Uterus (tissue), 4 donors: ENCODE results near the gene VCX2. TPM values are rescaled to one million over a fixed set of nuclear protein-coding genes. Genes with fewer than 3 reads are reported as not detected.
"Not testable (repeated sequence)": the region's sequence is repeated elsewhere in the genome, so short reads cannot be mapped to it uniquely, and the experiment has no call there.

Experiments used
- DNase-seq, 2 donors: peaks; one replicate each; pipeline ENCODE4 v3.0.0-alpha.2; 2019 to 2020
- H3K27ac ChIP-seq, 2 donors: fragments of 200-600 bp; sonication (generic); 1 replicate in 1 of 2; 2 replicates in 1 of 2; pipeline ENCODE4 v1.5.1; 2016 to 2018
- H3K27me3 ChIP-seq, 2 donors: fragments of 200-600 bp; sonication (generic); one replicate each; pipeline ENCODE4 v1.5.1; 2018 to 2019; ENCODE audit warnings: control low read depth in 1 of 2
- H3K36me3 ChIP-seq, 2 donors: fragments of 200-600 bp; sonication (generic); one replicate each; pipeline ENCODE4 v1.5.1; 2019; ENCODE audit warnings: control low read depth in 1 of 2
- H3K4me1 ChIP-seq, 2 donors: fragments of 200-600 bp; sonication (generic); one replicate each; pipeline ENCODE4 v1.5.1; 2018 to 2019; ENCODE audit warnings: control low read depth in 1 of 2
- H3K4me3 ChIP-seq, 2 donors: fragments of 200-600 bp; sonication (generic); 1 replicate in 1 of 2; 2 replicates in 1 of 2; pipeline ENCODE4 v1.5.1; 2018 to 2019; ENCODE audit warnings: mild to moderate bottlenecking in 1 of 2
- H3K9me3 ChIP-seq, 2 donors: fragments of 200-600 bp; sonication (generic); one replicate each; pipeline ENCODE4 v1.5.1; 2019; ENCODE audit warnings: control low read depth in 1 of 2
- POLR2A ChIP-seq, 2 donors: fragments of 450-650 bp; IDR thresholded peaks; one replicate each; pipeline ENCODE4 v1.6.1; 2016; ENCODE audit warnings: antibody characterized with exemption in 2 of 2, mild to moderate bottlenecking in 1 of 2, moderate library complexity in 1 of 2
- intact Hi-C: fragments of 100-400 bp; cut with DNase I; formaldehyde crosslinking; loops from one replicate; pipeline ENCODE4 v1.15.1; 2023; ENCODE audit warnings: low total_unique reads
- total RNA-seq, 4 donors: library from RNA; depleted of rRNA in 3 of 4; stranded (reverse); fragments of >200 nt in 3 of 4; gene quantifications; one replicate each; pipeline versions ENCODE4 v1.1.0 to v1.2.4, GENCODE V29; 2014 to 2023
- TF ChIP-seq, protein P1 (sequence below), 4 experiments: fragments of 200-600 bp in 2 of 4; fragments of 450-650 bp in 2 of 4; sonication (generic) in 2 of 4; IDR thresholded peaks; one replicate each; pipeline ENCODE4 v1.5.1; 2016 to 2019; ENCODE audit warnings: antibody characterized with exemption in 4 of 4, mild to moderate bottlenecking in 2 of 4, moderate library complexity in 1 of 4
- donor health status: DM: yes; HTN: yes; CAD: no.

VCX2 gene
- total RNA-seq, 4 donors from 2014 or later, result not detected

DNA sequence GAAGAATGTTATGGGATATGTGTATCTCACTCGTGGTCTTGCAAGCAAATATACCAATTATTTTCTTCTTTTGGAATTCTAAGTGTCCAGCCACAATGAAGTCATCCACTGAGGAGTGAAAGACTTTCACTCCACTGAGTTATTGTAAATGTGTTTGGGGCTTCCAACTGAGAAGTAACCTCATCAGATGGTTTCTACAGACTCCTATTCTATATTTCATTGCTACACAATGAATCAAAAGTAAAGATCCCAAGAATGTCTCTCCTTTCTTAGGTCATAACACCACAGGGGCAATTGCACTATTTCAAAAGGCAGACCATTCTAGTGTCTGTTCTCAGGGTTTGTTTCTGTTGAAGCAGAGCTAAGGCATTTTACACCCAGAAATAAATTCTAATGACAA lies 12.3 kb upstream of the VCX2 start:
- no peaks in the 10 kb centered on the region for H3K9me3 ChIP-seq
- intact Hi-C loops, result no loop called here

DNA sequence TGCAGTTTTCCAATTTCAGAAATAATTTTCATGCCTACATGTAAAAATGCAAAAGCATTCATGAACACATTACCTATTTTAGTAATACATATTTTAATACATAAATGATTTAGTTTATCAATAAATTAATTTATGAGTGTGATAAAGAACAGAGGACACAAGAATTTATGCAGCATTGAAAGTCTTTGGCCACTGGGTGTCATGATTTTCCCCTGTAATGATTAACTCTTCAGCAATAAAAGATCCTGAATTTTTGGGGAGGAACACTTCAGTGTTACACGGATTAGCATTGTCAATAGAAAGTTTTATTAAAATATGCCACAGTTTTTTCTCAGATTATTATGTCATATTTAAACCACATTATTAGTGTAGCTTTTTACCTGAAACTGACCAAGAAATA lies 8.6 kb upstream of the VCX2 start:
- TF ChIP-seq, protein P1, sequence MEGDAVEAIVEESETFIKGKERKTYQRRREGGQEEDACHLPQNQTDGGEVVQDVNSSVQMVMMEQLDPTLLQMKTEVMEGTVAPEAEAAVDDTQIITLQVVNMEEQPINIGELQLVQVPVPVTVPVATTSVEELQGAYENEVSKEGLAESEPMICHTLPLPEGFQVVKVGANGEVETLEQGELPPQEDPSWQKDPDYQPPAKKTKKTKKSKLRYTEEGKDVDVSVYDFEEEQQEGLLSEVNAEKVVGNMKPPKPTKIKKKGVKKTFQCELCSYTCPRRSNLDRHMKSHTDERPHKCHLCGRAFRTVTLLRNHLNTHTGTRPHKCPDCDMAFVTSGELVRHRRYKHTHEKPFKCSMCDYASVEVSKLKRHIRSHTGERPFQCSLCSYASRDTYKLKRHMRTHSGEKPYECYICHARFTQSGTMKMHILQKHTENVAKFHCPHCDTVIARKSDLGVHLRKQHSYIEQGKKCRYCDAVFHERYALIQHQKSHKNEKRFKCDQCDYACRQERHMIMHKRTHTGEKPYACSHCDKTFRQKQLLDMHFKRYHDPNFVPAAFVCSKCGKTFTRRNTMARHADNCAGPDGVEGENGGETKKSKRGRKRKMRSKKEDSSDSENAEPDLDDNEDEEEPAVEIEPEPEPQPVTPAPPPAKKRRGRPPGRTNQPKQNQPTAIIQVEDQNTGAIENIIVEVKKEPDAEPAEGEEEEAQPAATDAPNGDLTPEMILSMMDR (IDR thresholded peaks at IDR 0.05), result no peak
- TF ChIP-seq POLR2A (IDR thresholded peaks at IDR 0.05), result no peak
- H3K36me3 ChIP-seq, result no peaks in the 10 kb centered on the region
- H3K27me3 ChIP-seq, result no peaks in the 10 kb centered on the region
- intact Hi-C loops, result no loop called here
- no peak overlapping the region for H3K4me3 ChIP-seq
- no peaks in the 10 kb centered on the region for H3K9me3 ChIP-seq
- H3K4me1 ChIP-seq, result no peaks in the 10 kb centered on the region
- H3K27ac ChIP-seq, result no peak overlapping the region
- no peak for DNase-seq

More for the DNA sequence above, 12.3 kb upstream of the VCX2 start:
- Histone ChIP-seq H3K4me3 (no peak overlapping the region), H3K4me1 (no peaks in the 10 kb centered on the region), H3K27ac (no peak overlapping the region), H3K27me3 (no peaks in the 10 kb centered on the region), H3K36me3 (no peaks in the 10 kb centered on the region)
- TF ChIP-seq, protein P1 (IDR thresholded peaks at IDR 0.05), result no peak
- TF ChIP-seq POLR2A (IDR thresholded peaks at IDR 0.05), result no peak
- DNase-seq, result no peak

DNA sequence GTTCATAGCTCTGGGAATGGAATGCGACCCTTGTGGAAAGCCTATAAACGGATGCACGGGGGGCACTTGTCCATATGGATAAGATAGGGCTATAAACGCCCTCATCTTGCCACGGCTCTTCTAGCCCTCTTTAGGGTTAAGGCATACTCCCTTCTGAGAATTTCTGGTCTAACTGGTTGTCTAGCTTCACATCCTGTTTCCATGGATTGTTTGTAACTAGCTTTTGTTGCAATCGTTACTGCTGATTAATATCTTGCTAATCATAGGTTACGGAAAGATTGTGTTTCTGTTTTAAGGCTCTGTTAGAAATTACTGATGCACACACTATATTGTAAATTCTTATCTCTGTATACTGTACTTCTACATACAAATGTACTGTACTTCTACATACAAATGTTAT lies 17.1 kb downstream of the VCX2 start:
- H3K4me1 ChIP-seq, intact Hi-C loops, H3K36me3 ChIP-seq, H3K27me3 ChIP-seq, DNase-seq, H3K9me3 ChIP-seq, H3K4me3 ChIP-seq, H3K27ac ChIP-seq: not testable (repeated sequence)

DNA sequence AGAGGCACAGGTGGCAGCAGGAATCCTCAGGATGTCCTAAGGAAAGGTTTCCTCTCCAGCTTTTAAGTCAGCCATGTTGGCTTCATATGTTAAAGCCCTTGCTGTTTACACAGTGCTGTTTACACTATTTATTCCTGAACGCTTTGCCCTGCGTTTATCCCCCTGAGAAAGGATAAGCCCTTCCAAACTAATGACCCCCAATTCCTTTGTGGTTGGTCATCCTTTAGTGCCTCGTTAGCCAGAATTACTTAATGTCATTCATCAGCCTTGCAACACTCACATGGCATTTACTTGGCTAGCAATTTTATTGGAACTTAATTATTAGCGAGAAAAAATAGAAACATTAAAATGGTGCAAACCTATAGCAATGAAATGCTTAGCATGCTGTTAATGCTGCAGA lies 23.8 kb downstream of the VCX2 start:
- H3K4me1 ChIP-seq, result no peaks in the 10 kb centered on the region
- no peak overlapping the region for H3K4me3 ChIP-seq
- DNase-seq, result no peak
- no peak overlapping the region for H3K27ac ChIP-seq
- no peaks in the 10 kb centered on the region for H3K36me3 ChIP-seq
- H3K9me3 ChIP-seq, result no peaks in the 10 kb centered on the region
- no peaks in the 10 kb centered on the region for H3K27me3 ChIP-seq
- no peak for TF ChIP-seq POLR2A (IDR thresholded peaks at IDR 0.05)
- TF ChIP-seq, protein P1 (IDR thresholded peaks at IDR 0.05), result no peak
- intact Hi-C loops, result no loop called here

DNA sequence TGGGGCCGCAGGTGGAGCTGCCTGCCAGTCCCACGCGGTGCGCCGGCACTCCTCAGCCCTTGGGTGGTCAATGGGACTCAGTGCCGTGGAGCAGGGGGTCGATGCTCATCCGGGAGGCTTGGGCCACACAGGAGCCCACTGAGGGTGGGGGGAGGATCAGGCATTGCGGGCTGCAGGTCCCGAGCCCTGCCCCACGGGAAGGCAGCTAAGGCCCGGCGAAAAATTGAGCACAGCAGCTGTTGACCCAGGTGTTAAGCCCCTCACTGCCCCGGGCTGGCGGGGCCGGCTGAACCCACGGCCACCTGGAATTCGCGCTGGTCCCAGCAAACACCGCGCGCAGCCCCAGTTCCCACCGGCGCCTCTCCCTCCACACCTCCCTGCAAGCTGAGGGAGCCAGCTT lies 26.1 kb downstream of the VCX2 start:
- intact Hi-C loops, result no loop called here
- H3K4me3 ChIP-seq, result no peak overlapping the region
- no peaks in the 10 kb centered on the region for H3K27me3 ChIP-seq
- DNase-seq, result no peak
- H3K36me3 ChIP-seq, result no peaks in the 10 kb centered on the region
- no peaks in the 10 kb centered on the region for H3K9me3 ChIP-seq
- H3K4me1 ChIP-seq, result no peaks in the 10 kb centered on the region
- H3K27ac ChIP-seq, result no peak overlapping the region
- TF ChIP-seq, protein P1 (IDR thresholded peaks at IDR 0.05), result no peak
- TF ChIP-seq POLR2A (IDR thresholded peaks at IDR 0.05), result no peak

DNA sequence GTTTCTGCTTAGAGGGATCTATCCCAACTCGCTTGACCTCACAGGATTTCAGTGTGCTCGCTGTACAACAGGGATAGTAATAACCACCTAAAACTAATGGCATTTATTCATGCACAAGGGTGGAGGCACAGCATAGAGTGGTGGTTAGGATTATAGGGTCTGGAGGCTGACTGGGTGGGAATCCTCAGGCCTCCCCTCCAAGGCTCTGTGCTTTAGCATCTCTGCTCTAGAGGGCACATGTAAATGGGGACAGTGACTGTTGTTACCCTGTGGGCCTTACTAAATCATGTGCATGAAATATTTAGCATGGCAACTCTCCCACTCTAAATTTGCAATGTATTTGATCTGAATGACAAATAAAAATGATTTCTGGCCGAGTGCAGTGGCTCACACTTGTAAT lies 29.2 kb downstream of the VCX2 start:
- TF ChIP-seq POLR2A (IDR thresholded peaks at IDR 0.05), result no peak
- TF ChIP-seq, protein P1 (IDR thresholded peaks at IDR 0.05), result no peak
- no peak for DNase-seq
- no peaks in the 10 kb centered on the region for H3K9me3 ChIP-seq
- intact Hi-C loops, result no loop called here
- no peak overlapping the region for H3K27ac ChIP-seq
- H3K27me3 ChIP-seq, result no peaks in the 10 kb centered on the region
- H3K4me1 ChIP-seq, result no peaks in the 10 kb centered on the region
- H3K4me3 ChIP-seq, result no peak overlapping the region
- H3K36me3 ChIP-seq, result no peaks in the 10 kb centered on the region
